Ectodermal cell (in vitro differentiated cells): ENCODE results near the gene GOLGA6L24.
"Not testable (repeated sequence)": the region's sequence is repeated elsewhere in the genome, so short reads cannot be mapped to it uniquely, and the experiment has no call there.

Experiments used
- H3K27ac ChIP-seq: 2 replicates; pipeline ENCODE4 v1.7.0; 2013; ENCODE audit warnings: mild to moderate bottlenecking, low read depth, low read length; ENCODE audit not compliant: insufficient read depth, poor library complexity, severe bottlenecking
- H3K27me3 ChIP-seq: 2 replicates; pipeline ENCODE4 v1.7.0; 2013; ENCODE audit warnings: mild to moderate bottlenecking, low read length; ENCODE audit not compliant: insufficient read depth, control insufficient read depth, poor library complexity, severe bottlenecking
- H3K36me3 ChIP-seq: one replicate; pipeline ENCODE4 v1.7.0; 2013; ENCODE audit warnings: low read length; ENCODE audit not compliant: control insufficient read depth, insufficient read depth
- H3K4me1 ChIP-seq: one replicate; pipeline ENCODE4 v1.7.0; 2013; ENCODE audit warnings: low read length; ENCODE audit not compliant: control insufficient read depth, insufficient read depth
- H3K4me3 ChIP-seq: 2 replicates; pipeline ENCODE4 v1.7.0; 2013; ENCODE audit warnings: low read depth, low read length, control low read depth; ENCODE audit not compliant: insufficient read depth
- H3K9me3 ChIP-seq: 2 replicates; pipeline ENCODE4 v1.7.0; 2013; ENCODE audit warnings: mild to moderate bottlenecking, low read length, moderate library complexity; ENCODE audit not compliant: control insufficient read depth
- WGBS, 2 experiments: methylation state at CpG; one replicate each; pipeline ENCODE4 v1.1.7; 2013; ENCODE audit warnings: missing lambda C conversion rate in 2 of 2; 5-methylcytosine and 5-hydroxymethylcytosine counted together

The GOLGA6L24 gene

DNA sequence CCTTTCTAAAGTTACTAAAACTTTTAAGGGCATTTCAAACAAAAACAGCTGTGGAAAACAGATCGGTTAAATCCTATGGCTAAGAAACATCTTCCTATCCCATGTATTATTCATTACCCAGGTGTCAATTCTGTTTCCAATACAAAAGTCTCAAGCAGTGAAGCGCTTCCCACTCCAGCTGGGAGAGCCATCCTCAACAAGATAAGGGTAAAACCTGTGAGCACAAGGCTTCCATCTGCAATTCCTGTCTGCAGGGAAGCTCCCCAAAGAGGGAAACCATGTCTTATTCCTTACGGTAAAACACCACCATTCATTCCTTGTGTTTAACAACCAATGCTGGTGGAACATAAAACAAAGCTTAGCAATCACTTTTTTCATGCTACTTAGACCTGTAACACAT is 39.1 kb downstream of the GOLGA6L24 start:
- H3K36me3 ChIP-seq, H3K4me3 ChIP-seq, H3K4me1 ChIP-seq, H3K9me3 ChIP-seq, H3K27ac ChIP-seq, H3K27me3 ChIP-seq: not testable (repeated sequence)
- no CpG with 5 or more reads among the region's 3 CpGs for WGBS, 2 experiments

DNA sequence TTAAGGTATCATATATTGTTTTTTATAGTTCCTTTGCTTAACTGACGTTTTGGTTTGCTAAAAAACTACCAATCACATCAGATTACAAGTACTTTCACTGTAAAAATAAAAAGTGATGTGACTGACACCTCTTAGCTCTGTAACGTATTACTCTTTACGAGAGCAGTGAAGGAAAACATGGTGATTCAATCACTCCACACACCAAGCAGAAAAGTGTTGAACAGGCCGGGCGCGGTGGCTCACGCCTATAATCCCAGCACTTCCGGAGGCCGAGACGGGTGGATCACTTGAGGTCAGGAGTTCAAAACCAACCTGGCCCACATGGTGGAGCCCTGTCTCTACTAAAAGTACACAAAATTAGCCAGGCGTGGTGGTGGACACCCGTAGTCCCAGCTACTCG is 39.8 kb downstream of the GOLGA6L24 start:
- not testable (repeated sequence) for H3K27ac ChIP-seq, H3K4me1 ChIP-seq, H3K36me3 ChIP-seq, H3K9me3 ChIP-seq, H3K27me3 ChIP-seq, H3K4me3 ChIP-seq
- WGBS, 2 experiments, result 86 to 98% methylated on average over 10 to 11 of the region's 13 CpGs

DNA sequence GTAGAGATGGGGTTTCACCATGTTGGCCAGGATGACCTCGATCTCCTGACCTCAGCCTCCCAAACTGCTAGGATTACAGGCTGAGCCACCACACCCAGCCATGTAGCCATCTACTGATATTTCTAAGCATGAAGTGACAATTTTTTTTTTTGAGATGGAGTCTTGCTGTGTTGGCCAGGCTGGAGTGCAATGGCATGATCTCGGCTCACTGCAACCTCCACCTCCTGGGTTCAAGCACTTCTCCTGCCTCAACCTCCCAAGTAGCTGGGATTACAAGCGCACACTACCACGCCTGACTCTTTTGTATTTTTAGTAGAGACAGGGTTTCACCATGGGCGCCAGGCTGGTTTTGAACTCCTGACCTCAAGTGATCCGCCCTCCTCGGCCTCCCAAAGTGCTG is 40.9 kb downstream of the GOLGA6L24 start:
- H3K27ac ChIP-seq, H3K9me3 ChIP-seq, H3K4me1 ChIP-seq, H3K4me3 ChIP-seq, H3K27me3 ChIP-seq, H3K36me3 ChIP-seq: not testable (repeated sequence)
- 94 to 96% methylated on average over 6 to 7 of the region's 7 CpGs for WGBS, 2 experiments

DNA sequence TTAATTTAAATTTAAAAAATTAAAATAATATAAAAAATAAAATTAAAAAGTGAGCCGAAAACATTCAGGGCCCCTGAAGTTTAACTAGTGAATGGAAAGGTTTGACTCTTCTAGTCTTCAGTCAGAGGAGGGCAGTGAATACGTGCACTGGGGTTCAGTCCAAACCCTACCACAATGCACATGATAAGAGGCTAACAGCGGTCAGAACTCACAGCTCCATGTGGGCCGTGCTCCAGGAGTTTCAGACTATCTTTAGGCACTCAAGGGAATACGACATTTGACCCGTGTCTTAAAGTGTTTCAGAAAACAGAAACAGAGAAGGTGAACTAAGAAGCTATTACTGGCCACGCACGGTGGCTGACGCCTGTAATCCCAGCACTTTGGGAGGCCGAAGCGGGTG is 47.4 kb downstream of the GOLGA6L24 start:
- not testable (repeated sequence) for H3K4me3 ChIP-seq, H3K27ac ChIP-seq, H3K9me3 ChIP-seq, H3K27me3 ChIP-seq, H3K36me3 ChIP-seq, H3K4me1 ChIP-seq
- 81 to 84% methylated on average over 8 to 9 of the region's 11 CpGs for WGBS, 2 experiments

DNA sequence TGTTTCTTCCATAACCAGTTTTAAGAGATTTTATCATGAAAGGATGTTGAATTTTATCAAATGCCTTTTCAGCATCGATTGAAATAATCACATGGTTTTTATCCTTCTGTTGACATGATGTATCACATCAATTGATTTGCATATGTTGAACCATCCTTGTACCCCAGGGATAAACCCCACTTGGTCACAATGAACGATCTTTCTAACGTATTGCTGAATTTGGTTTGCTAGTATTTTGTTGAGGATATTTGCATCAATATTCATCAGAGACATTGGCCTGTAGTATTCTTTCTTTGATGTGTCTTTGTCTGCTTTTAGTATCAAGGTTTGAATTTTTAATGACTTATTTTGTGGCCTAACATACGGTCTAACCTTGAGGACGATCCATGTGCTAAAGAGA is 49.2 kb downstream of the GOLGA6L24 start:
- H3K36me3 ChIP-seq, result not testable (repeated sequence)
- WGBS, 2 experiments, result 86 to 100% methylated on average over 4 to 5 of the region's 5 CpGs

More for the DNA sequence above, 49.2 kb downstream of the GOLGA6L24 start:
- not testable (repeated sequence) for H3K27ac ChIP-seq, H3K27me3 ChIP-seq, H3K9me3 ChIP-seq, H3K4me1 ChIP-seq, H3K4me3 ChIP-seq
